MM.1S (cell line): ENCODE data around the gene CHTF18.

Experiments
- DNase-seq: peaks from one replicate; pipeline ENCODE4 v3.0.0-alpha.2; 2015
- H2AFZ ChIP-seq: fragments of 300-600 bp; sonication (generic); 2 replicates; pipeline ENCODE4 v1.6.0; 2016; ENCODE audit warnings: antibody characterized with exemption, low read length
- H3F3A ChIP-seq: fragments of 300-600 bp; sonication (generic); 2 replicates; pipeline ENCODE4 v1.6.1; 2016; ENCODE audit warnings: mild to moderate bottlenecking, antibody characterized with exemption, low read length, moderate library complexity, mixed read lengths; ENCODE audit not compliant: insufficient read depth
- H3K27ac ChIP-seq: fragments of 300-600 bp; sonication (generic); 2 replicates; pipeline ENCODE4 v1.5.1; 2016; ENCODE audit warnings: mild to moderate bottlenecking, low read length
- H3K27me3 ChIP-seq: fragments of 300-600 bp; sonication (generic); replicated peaks from 2 replicates; pipeline ENCODE4 v1.6.0; 2016; ENCODE audit warnings: low read length; ENCODE audit not compliant: insufficient read depth
- H3K36me3 ChIP-seq: fragments of 300-600 bp; sonication (generic); replicated peaks from 2 replicates; pipeline ENCODE4 v1.6.1; 2016; ENCODE audit warnings: mild to moderate bottlenecking, low read length, mixed read lengths; ENCODE audit not compliant: insufficient read depth
- H3K4me1 ChIP-seq: fragments of 300-600 bp; sonication (generic); 2 replicates; pipeline ENCODE4 v1.6.1; 2016; ENCODE audit warnings: low read length, mixed read lengths
- H3K4me2 ChIP-seq: fragments of 300-600 bp; sonication (generic); 2 replicates; pipeline ENCODE4 v1.6.0; 2016; ENCODE audit warnings: low read depth, low read length
- H3K4me3 ChIP-seq: fragments of 300-600 bp; sonication (generic); 2 replicates; pipeline ENCODE4 v1.5.1; 2016; ENCODE audit warnings: low read length, mixed read lengths
- H3K79me2 ChIP-seq: fragments of 300-600 bp; sonication (generic); 2 replicates; pipeline ENCODE4 v1.6.1; 2016; ENCODE audit warnings: mixed run types, low read length, mixed read lengths
- H3K9ac ChIP-seq: fragments of 300-600 bp; sonication (generic); 2 replicates; pipeline ENCODE4 v1.6.1; 2016; ENCODE audit warnings: low read length, mixed read lengths
- H3K9me2 ChIP-seq: fragments of 300-600 bp; sonication (generic); replicated peaks from 2 replicates; pipeline ENCODE4 v1.6.1; 2016; ENCODE audit warnings: mild to moderate bottlenecking, low read length, mixed read lengths; ENCODE audit not compliant: insufficient read depth
- H3K9me3 ChIP-seq: fragments of 300-600 bp; sonication (generic); replicated peaks from 2 replicates; pipeline ENCODE4 v1.6.1; 2016; ENCODE audit warnings: mild to moderate bottlenecking, low read length, mixed read lengths; ENCODE audit not compliant: insufficient read depth
- H4K20me1 ChIP-seq: fragments of 300-600 bp; sonication (generic); 2 replicates; pipeline ENCODE4 v1.6.1; 2016; ENCODE audit warnings: mild to moderate bottlenecking, low read length, moderate library complexity, mixed read lengths; ENCODE audit not compliant: insufficient read depth
- EZH2 ChIP-seq: fragments of 300-600 bp; sonication (generic); optimal IDR thresholded peaks from 2 replicates; pipeline ENCODE3; 2017; ENCODE audit warnings: low read depth, mild to moderate bottlenecking, antibody characterized with exemption, low read length, mixed read lengths
- EZH2phosphoT487 ChIP-seq: fragments of 300-600 bp; sonication (generic); IDR thresholded peaks from 2 replicates; pipeline ENCODE4 v1.6.1; 2018; ENCODE audit warnings: antibody characterized with exemption, low read length
- TF ChIP-seq, protein P1 (sequence below): fragments of 300-600 bp; sonication (generic); IDR thresholded peaks from 2 replicates; pipeline ENCODE4 v1.5.1; 2016; ENCODE audit warnings: antibody characterized with exemption, low read length, mixed read lengths

CHTF18 gene

DNA sequence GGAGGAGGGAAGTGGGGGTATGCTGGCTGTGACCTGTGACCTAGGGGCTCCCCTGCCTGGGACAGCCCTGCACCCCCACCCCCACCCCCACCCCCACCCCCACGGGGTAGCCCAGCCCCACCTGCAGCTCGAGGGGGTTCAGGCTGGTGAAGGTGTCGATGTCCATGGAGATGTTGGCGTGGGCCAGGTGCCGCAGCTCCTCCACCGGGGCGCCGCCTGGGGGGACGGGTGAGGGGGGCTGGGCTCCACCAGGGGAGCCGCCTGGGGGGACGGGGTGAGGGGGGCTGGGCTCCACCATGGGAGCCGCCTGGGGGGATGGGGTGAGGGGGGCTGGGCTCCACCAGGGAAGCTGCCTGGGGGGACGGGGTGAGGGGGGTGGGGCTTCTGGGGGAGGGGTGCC lies 18.0 kb upstream of the CHTF18 start:
- H3K79me2 ChIP-seq: no peaks in the 10 kb centered on the region
- H3K4me2 ChIP-seq: no peak overlapping the region
- no peak for DNase-seq
- no peaks in the 10 kb centered on the region for H4K20me1 ChIP-seq
- no peak overlapping the region for H3K4me3 ChIP-seq
- H3F3A ChIP-seq: no peaks in the 10 kb centered on the region
- H2AFZ ChIP-seq: no peak overlapping the region
- no peaks in the 10 kb centered on the region for H3K9me2 ChIP-seq
- TF ChIP-seq EZH2: no peak
- TF ChIP-seq, protein P1, sequence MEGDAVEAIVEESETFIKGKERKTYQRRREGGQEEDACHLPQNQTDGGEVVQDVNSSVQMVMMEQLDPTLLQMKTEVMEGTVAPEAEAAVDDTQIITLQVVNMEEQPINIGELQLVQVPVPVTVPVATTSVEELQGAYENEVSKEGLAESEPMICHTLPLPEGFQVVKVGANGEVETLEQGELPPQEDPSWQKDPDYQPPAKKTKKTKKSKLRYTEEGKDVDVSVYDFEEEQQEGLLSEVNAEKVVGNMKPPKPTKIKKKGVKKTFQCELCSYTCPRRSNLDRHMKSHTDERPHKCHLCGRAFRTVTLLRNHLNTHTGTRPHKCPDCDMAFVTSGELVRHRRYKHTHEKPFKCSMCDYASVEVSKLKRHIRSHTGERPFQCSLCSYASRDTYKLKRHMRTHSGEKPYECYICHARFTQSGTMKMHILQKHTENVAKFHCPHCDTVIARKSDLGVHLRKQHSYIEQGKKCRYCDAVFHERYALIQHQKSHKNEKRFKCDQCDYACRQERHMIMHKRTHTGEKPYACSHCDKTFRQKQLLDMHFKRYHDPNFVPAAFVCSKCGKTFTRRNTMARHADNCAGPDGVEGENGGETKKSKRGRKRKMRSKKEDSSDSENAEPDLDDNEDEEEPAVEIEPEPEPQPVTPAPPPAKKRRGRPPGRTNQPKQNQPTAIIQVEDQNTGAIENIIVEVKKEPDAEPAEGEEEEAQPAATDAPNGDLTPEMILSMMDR: no peak
- TF ChIP-seq EZH2phosphoT487: no peak
- H3K27me3 ChIP-seq: peaks cover 49% of the 10 kb centered on the region
- H3K9me3 ChIP-seq: no peaks in the 10 kb centered on the region
- H3K36me3 ChIP-seq: no peaks in the 10 kb centered on the region
- no peak overlapping the region for H3K27ac ChIP-seq
- H3K4me1 ChIP-seq: no peaks in the 10 kb centered on the region
- H3K9ac ChIP-seq: no peak overlapping the region

DNA sequence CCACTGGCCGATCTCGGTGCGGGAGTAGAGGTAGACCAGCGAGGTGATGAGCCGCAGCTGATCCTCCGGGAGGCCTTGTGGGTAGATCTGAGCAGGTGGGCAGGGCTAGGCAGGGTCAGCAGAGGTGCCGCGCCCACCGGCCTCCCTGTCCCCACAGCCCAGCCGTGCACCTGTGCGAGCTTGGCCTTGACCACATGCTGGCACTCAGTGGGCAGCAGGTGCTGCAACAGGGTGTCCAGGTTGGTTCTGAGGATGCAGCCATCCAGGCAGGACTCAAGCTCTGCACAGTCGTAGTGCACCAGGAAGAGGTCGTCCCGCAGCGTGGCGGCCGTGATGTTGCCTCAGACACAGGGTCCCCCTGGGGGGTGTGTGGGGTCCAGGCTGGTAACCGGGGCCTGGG lies 15.5 kb upstream of the CHTF18 start:
- Histone ChIP-seq H3K36me3 (no peaks in the 10 kb centered on the region), H3K4me2 (no peak overlapping the region), H3K4me1 (no peaks in the 10 kb centered on the region), H3K79me2 (no peaks in the 10 kb centered on the region), H3K4me3 (no peak overlapping the region), H3K9me2 (no peaks in the 10 kb centered on the region), H3F3A (no peaks in the 10 kb centered on the region), H3K27ac (no peak overlapping the region), H3K9me3 (no peaks in the 10 kb centered on the region), H2AFZ (no peak overlapping the region), H3K27me3 (peaks cover 66% of the 10 kb centered on the region), H4K20me1 (no peaks in the 10 kb centered on the region), H3K9ac (no peak overlapping the region)
- TF ChIP-seq EZH2: no peak
- TF ChIP-seq, protein P1: no peak
- no peak for TF ChIP-seq EZH2phosphoT487
- peak; percentile 1 for DNase-seq

DNA sequence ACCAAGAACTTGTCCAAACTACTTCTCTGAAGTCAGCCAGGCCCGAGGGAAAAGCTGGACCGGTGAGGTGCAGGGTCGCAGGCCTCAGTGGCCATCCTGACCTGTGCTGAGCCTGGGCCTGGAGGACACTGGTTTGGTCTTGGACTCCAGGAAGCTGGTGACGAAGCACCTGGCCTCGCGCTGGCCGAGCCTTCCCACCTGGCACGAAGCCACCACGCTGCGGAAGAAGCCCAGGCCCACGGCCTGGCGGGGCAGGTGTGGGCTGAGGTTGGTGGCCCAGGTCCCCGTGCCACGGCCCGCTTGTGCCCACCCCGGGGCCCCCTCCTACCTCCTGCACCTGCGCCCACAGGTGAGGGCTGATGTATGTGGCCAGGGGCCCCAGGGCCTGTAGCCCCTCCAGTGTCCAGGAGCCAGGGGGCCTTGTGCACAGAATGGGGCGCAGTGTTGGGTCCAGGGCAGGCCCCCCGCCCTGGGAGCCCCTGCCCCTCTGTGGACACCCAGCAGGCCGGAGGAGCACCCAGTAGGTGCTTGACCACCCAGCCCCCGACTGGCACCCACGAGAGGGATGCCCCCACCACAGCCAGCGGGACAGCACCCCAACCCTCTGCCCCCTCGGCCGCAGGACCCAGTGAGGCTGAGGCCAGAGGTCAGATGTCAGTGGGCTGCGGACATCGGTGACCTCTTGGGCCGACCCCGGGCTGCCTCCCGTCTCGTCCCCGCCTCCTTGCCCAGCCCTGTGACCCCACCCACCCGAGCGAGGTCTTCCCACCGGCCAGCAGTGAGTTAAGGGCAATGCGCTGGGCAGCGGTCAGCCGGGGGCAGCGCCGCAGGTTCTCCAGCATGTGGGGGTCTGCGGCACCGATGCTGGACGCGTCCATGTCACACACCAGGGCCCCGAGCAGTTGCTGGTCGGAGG lies 14.1 kb upstream of the CHTF18 start:
- Histone ChIP-seq H3K9me2 (no peaks in the 10 kb centered on the region), H3K9ac (no peak overlapping the region), H2AFZ (no peak overlapping the region), H3K27me3 (peaks cover 79% of the 10 kb centered on the region), H3K27ac (no peak overlapping the region), H3K9me3 (no peaks in the 10 kb centered on the region), H4K20me1 (no peaks in the 10 kb centered on the region), H3K4me3 (no peak overlapping the region), H3K79me2 (no peaks in the 10 kb centered on the region), H3K4me2 (no peak overlapping the region), H3K4me1 (no peaks in the 10 kb centered on the region), H3K36me3 (no peaks in the 10 kb centered on the region), H3F3A (no peaks in the 10 kb centered on the region)
- TF ChIP-seq EZH2: no peak
- TF ChIP-seq, protein P1: no peak
- TF ChIP-seq EZH2phosphoT487: no peak
- peak; percentile 3 for DNase-seq
